HTERT RPE-1 (cell line): ENCODE measurements around the gene DPYSL3.

ENCODE experiments used
- in situ Hi-C: fragments of 300-500 bp; cut with MboI; formaldehyde crosslinking; loops from 4 replicates; pipeline ENCODE4 v1.14.3; 2020; ENCODE audit warnings: low sequenced_read_pairs

The DPYSL3 gene

DNA sequence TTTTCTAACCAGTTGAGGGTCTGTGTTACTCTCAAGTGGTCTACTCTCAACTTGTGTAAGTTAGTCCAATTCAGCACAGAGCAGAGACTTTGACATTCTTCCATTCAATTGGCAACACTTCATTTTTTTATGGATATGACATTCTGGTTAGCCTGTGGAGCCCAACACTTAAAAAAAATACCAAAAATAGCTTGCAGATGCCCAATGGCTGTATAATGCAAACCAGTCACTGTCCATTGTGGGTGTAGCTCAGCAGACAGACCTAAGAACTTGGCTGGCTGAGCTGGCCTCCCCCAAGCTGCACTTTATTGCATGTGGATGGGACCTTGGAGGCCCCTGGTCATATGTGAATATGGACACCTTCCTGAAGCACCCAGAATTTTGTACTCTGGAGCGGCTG lies 103.2 kb downstream of the DPYSL3 start:
- in situ Hi-C loops: no loop called here

DNA sequence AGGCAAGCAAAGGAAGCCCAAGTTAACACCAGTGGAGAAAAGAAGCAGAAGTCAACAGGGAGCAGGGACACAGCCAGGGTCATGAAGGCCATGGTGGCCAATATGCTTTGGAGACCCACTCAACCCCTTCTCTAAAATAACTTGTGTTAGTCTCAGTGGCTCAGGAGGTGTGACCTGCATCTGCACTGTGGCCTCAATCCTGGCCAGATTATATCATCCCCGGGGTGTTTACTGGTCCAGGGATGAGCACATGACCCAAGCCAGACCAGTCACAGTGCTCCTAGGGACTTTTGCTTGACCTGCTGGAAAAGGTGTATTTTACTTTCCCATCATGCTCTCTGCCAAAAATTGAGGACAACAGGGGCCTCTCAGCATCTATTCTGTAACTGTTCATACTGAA lies 105.2 kb downstream of the DPYSL3 start:
- in situ Hi-C loops: no loop called here

DNA sequence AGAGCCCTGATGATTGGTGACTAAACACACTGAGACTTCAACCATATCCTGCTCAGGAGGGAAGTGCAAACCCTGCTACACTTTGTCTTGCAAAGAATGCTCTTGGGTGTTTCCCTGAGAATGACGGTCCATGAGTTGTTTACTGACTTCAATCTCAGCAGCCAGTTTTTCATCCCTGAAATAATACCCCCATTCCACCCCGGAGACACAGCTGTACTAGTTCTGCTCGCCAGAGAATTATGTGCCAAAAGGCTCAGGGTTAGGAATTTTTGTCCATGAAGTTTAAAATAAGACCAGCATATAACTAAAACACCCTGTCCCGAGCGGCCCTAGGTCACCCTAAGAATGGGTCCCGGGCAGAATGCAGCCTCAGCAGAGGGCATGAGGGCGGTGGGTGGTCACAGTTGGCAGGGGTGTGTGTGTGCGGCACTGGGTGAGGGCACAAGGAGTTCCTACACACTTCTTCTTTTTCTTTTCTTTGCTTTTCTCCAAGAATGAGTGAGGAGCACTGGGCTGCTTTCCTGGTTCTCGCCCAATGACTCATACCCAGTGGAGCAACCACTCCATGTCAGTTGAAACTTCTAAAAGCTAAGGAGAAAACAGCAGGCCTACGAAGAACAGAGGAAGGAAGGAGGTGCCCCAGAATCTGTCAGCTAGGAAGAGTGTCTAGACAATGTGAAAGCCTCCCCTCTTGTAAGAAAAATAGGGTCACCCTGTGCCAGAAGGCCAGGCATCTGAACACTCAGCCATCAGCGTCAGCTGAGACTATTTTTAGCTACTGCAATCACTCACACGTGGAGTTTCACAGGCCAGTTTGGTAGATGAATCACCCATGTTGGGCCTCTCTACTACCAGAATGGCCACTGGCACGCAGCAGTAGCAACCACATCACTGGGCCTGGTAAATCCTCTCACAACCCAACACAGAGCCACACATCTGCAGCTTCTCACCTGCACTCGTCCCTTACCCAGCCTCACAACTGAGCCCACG lies 105.9 kb downstream of the DPYSL3 start:
- in situ Hi-C loops: no loop called here

DNA sequence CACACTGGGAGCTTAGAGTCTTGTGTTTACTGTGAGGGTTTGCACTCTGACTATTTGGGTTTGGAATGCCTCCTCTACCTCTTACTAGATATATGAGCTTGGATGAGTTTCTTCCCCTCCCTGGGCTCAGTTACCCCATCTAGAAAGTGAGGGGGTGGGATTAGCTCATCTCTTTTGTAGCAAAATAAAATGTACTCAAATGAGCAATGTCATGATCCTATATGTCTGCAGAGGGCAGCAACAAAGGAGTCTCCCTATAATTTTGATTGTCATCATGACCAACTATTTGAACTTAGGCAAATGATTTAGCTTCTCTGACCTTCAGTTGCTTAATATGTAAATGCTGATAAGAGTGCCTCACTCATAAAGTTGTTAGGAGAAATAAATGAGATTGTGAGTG lies 109.0 kb downstream of the DPYSL3 start:
- in situ Hi-C loops: no loop called here

DNA sequence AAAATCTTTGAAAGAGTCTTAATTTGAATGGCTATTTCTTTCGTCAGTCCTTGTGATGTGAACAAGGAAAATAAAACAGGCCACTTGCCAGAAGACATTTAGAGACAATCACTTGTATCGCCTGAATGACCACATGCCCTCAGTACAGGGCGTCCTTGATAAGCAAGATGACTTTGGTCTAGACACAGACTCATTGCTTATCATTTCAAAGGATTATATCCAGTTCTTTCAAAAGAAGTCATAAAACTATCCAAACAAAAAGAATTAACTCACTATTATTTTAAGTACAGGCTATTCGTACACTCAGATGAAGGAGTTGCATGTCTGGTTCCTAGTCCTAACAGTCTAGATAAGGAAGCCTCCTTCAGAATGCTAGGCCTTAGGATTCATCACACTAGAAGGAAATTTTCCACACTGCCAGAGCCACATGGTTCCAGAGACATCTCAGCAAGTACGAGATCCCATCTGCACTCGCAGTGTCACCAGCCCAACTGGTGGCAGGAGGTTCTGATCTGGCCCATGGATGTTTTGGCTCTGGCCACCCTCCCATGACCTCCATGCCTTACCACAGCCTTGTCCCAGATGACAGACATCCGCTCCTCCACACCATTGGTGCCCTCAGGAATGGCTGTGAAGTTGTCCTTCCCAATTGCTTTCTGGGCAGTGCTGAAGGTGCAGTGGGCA lies 109.6 kb downstream of the DPYSL3 start:
- in situ Hi-C loops: no loop called here

DNA sequence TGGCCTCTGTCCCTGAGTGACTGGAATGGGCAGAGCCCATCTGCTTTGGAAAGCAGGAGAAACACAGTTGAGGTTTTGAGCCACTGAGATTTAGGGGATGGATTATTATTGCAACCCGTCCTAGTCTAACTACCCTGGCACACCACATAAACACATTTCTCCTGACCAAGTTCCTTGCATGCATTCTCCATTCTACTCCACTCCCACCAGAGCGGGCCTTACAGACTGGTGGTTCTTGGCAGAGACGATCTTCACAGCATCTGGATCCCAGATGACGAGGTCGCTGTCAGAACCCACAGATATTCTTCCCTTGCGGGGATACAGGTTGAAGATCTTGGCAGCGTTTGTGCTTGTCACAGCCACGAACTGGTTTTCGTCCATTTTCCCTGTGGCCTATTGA lies 111.0 kb downstream of the DPYSL3 start:
- in situ Hi-C loops: no loop called here

DNA sequence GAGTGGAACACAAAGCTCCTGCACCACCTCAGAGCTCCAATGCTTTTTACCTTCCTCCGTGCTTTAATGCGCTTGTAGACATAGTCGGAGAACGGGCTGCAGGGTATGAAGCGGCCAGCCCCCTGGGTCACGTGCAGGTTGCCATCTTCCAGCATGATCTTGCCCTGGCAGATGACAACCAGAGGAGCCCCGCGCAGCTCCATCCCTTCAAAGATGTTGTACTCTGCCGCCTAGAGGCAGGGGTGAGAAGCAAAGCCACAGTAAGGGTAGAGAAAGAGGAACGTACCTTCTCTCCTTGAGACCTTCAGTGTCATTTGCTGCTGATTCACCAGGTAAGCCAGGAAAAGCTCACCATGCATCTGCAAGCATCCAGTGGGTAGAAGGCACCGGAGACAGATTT lies 112.3 kb downstream of the DPYSL3 start:
- in situ Hi-C loops: no loop called here

DNA sequence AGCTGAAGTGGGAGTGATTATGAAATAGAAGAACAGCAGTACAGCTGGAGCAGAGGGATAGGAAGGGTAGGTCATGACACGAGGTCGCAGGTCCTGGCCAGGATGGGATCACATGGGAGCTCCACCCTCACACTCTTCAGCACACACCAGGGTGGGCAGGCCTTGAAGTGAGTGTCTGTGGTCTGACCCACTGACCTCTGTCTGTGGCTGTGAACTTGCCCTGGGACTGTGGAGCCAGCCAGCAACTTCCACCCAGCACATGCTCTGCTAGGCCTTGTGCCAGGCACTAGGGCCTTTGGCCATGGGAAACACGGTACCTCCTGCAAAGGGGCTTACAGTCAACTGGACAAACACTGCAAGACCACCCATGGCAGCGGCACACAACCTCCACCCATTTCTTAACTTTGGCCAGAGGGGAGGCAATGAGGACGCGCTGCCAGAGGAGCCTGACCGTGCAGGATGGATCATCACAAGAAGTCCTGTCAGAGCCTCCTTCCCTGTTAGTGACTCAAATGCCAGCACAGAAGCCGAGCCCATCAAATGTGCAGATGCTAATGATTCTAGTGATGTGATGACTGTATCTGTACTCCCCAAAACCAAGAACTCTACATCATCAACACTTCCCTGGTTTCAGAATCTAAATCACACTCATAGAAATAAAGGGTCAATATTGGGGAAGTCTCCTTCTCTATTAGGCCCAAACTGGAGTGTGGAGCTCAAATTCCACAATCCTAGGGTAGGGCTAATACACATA lies 113.6 kb downstream of the DPYSL3 start:
- in situ Hi-C loops: no loop called here

DNA sequence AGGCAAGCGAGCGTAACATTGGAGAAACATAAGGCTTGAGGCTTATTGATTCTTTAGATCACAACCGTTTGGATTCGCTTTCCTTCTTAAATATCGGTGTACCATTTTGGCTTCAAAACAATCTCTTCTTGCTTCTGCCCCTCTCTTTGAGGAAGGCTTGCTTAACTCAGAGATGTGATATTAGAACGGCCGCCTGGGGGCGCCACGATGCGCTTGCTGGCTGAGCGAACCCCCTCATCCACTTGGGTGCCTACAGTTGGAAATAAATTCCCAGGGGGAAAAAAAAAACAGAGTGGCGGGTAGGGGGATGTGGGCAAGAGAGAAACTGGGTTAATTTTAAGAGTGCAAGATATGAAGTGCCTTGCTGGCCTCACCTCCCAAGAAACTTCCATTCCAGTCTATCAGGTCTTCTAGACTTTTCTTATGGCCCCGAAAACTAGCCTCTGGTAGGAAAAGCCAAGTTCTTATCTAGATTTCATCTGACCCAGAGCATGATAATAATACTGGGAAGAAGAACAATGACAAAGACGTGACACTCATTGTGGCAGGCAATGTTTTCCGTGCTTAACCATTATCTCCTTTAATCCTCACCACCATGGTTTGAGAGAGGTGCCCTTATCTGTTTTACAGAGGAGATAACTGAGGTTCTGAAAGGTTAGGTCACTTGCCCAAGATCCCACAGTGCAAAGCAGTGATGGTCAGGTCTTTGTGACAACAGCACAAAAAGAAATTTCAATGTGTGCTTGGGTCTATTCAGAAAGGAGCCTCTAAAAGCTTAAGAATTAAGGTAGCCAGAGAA lies 115.8 kb downstream of the DPYSL3 start:
- in situ Hi-C loops: no loop called here

DNA sequence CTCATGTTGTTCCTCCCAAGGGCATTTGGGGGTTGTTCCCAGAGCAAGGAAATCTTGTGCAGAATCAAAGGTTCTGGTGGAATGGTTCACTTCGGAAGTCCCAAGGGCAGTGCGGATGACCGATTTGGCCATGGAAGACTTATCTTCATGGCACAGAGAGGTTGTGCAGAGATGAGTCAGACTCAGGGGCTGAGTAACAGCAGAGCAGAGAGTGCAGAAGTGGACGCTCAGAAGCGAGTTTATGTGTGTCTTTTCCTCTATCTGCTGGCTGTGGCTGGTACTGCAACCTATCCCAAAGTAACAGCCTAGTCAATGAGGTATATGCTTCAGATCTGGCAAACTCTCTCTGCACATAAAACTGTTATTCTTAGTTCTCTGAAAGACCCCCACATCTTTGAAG lies 118.1 kb downstream of the DPYSL3 start:
- in situ Hi-C loops: no loop called here

DNA sequence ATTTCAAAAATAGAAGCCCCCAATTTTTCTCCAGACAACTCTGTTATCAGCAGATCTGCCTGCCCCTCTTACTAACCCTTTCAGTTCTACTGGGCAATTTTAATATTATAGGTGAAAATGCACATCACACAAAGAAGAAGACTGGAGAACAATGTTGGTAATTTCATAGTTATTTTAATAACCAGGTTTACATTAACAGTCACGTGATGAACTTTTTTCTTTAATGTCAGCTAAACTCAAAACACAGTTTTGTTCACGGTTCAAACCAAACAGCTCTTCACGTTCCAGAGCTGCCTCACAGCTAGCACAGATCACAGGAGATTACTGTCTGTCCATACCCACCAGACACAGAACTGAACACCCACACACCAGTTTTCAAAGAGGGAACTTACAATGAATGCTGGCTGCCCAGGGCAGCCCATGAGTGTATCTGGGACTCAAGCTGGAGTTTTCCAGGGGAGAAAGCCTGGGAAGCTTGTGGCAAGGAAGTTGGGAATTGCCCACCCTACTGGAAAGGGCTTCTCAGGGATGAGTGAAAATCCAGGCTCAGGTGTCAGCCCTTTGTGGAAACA lies 119.1 kb downstream of the DPYSL3 start:
- in situ Hi-C loops: no loop called here

DNA sequence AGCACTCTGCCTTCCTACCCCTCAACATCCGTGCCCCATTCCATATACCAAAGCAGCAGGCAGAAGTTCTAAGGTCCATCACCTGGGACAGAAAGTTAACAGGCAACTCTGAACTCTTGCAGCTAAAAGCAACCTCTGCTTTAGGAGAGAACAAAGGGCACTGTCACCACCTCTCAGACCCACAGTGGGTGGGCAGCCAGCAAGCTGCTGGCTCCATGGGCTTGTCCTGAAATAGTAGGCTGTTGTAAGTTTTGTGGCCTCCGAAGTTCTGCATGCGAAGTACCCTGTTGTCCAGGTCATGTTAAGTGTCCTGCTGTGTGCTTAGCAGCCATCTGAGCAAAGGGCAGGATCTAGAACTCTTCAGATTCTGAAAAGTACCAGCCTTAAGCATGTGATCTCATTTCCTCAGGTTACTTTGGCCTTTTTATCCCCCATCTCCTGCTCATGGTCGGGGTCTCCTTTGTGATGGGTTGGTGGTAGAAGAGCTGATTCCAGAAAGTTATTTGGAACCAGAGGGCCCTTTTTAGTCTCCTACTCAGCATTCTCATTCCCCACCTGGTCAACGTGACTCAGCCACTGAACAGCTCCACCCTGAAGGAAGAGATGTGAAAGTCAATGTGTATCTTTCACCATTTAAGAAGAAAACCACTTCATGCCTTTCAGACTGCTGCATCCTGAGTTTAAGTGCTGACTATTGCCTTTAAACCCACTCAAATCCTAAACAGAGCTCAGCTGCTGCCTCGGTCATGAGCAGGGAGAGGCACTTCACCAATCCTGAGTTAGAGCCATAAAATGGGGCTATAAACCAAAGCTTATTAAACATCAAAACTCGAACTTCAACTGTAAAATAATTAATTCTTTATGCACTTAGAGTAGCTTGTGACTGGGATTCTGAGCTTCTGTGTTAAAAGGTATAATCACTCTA lies 121.4 kb downstream of the DPYSL3 start:
- in situ Hi-C loops: no loop called here

DNA sequence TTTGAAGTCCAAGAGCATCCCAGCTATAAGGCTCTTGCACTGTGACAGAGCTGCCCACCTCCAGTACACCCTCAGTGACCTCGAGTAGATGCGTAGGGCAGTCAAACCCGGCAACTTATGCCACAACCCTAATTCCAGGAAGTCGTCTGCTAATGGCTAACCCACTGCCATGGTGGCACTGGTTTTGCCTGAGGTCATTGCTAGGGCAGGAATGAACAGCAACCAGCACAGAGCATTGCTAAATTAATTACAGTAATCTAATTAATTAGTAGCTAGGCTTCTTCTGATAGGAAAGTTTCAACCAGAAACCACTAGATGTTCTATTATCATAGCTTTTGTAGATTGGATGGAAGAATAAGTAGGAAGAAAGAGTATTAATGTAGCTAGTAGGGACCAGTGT lies 122.8 kb downstream of the DPYSL3 start:
- in situ Hi-C loops: no loop called here

DNA sequence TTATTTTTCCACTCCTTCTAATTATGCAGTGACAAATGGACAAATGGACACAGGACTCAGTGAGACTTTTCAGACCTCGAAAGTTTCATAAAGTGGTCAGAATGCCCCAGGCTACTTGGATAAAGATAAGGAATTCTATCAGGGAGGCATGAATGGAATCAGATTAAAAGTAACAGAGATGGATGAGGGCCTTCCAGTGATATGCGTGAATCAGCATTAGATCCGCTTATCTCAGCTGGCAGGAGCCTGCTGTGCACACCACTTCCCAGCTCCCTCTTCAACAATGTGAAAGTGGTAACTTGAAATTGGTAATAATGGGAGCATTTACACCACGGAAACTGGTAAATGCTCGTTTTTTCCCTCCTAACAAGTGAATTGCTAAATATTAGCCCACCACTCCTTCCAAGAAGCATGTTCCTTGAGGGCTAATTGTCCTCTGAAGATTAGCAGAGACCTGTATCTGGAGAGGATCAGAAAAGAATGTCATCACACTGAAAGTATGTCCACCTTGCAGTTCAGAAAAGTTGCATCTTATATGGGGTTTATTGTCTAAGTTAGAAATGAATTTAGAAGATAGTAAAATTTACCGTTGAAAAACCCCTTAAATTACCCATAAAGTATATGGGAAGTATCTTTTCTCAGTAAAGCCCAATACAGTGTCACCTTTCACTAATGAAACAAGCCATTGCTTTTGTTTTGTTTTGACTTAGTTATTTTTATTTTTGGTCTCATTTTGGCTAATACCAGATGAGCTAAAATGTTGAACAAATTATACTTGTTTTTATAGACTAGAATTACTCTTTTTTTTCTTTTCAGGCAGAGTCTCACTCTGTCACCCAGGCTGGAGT lies 125.3 kb downstream of the DPYSL3 start:
- in situ Hi-C loops: no loop called here

DNA sequence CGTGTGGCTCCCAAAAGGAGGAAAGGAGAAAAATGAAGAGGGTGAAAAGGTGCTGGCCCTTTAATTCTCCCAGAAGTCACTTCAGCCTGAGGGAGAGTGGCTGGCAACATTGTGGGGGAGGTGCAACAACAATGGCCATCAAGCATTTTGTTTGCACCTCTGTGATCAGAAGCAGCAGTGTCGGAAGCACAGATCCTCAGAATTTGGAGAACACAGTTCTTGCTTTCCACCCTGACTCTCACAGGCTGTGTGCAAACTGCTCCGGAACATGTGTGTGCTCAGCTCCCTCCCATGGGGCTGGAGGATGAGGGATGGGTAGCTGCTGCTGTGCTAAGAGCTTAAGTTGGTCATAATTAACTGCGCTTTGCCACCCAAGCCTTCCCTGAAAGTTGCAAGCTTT lies 127.1 kb downstream of the DPYSL3 start:
- in situ Hi-C loops: no loop called here

DNA sequence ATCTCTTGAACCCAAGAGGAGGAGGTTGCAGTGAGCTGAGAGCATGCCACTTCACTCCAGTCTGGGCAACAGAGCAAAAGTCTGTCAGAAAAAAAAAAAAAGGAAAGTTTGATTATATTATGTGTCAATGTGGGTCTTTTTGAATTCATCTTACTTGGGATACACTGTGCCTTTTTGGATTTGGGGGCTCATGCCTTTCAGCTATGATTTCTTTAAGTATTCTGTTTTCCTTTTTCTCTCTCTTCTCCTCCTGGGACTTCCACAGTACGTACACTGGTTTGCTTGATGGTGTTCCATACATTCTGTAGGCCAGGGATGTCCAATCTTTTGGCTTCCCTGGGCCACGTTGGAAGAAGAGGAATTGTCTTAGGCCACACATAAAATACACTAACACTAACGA lies 128.3 kb downstream of the DPYSL3 start:
- in situ Hi-C loops: no loop called here

DNA sequence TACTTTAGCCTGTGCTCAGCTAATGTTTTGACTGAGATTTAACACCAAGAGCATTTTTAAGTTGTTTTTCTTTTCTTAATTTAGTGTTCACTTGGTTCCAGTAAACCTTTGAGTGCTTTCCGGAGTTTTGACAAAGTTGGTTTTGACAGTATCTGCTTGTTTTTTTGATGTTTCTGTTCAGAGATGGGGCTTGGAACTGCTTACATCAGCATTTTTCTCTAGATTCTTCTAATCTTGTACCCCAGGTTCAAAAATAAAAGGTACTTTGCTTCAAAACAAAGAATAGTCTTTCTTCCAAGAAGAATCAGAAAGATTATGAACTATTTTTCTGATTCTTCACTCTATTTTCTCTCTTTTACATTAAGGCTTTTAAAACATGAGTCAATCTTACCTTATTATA lies 132.2 kb downstream of the DPYSL3 start:
- in situ Hi-C loops: no loop called here

DNA sequence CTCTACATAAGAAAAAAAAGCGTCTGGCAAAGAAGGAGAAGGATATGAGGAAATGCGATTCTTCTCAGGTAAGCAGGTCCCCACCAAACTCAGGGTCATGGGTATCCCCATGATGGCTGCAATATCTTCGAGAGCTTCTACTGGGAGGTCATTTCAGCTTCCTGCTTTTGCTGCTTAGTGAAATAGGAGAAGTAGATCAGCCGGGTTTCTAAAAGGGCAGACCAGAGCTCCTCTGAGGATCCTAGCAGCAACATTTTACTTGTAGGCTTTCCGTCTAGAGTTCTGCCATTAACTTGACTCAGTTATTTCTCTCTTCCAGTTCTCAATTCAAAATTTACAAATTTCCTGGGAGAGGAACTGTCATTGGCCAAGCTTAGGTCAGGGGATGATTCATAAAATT lies 134.7 kb downstream of the DPYSL3 start:
- in situ Hi-C loops: no loop called here
